Measurements from ENCODE around the gene PRR33. TPM values are rescaled to one million over a fixed set of nuclear protein-coding genes. Genes with fewer than 3 reads are reported as not detected.

Gene PRR33
- total RNA-seq, 1 donor from 2014 or later, result not detected

DNA sequence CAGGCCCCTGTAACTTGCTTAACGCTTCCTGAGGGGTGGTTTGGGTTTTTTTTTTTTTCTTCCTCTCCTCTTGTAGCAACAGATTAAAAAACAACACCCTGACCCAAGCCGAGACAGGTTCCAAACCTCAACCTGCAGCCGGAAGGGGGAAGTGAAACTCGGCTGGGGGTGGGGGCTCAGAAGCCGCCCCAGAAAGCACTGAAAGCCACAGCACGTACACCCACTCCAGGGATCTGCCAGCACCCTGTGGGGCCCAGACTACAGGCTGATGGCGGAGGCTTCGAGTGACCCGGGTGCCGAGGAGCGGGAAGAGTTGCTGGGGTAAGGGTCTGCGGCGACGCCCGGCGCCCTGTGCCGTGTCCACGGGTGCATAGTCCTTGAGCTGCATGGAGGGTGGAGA is 38.8 kb downstream of the PRR33 start, which contains the start of gene LSP1:
TSS of gene LSP1 (plus strand) at position 208 of the 400 bp plus-strand sequence. CDS start at position 269, 61 bp downstream.
- DNase-seq (ENCODE audit: low spot score), result no peak

DNA sequence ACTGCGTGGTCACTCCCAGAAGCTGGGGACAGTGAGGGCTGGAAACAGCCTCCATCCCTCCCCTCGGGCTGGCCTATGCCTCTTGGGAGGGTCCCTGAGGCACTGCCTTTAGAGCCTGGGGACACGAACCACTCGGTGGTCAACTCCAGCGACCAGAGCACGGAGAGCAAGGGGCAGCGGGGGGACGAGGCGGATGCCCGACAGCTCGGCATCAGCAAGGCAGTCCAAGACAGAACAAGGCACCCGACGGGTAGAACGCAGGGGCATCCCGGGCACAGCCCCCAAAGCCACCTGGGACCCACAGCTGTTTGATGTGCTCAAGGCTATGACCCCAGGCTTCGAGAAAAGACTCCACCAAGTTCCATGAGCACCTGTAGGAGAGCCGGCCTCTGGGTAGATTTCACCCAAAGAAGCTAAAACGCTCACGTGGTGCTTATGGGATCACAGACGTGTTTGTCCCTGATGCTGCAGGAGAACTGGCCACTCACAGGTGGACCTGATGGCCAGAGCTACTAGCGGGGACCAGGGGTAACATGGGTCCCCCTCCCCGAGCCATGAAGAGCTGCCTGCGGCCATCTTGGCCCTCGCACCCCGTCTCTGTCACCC is 39.3 kb downstream of the PRR33 start:
- no peak for DNase-seq (ENCODE audit: low spot score)

DNA sequence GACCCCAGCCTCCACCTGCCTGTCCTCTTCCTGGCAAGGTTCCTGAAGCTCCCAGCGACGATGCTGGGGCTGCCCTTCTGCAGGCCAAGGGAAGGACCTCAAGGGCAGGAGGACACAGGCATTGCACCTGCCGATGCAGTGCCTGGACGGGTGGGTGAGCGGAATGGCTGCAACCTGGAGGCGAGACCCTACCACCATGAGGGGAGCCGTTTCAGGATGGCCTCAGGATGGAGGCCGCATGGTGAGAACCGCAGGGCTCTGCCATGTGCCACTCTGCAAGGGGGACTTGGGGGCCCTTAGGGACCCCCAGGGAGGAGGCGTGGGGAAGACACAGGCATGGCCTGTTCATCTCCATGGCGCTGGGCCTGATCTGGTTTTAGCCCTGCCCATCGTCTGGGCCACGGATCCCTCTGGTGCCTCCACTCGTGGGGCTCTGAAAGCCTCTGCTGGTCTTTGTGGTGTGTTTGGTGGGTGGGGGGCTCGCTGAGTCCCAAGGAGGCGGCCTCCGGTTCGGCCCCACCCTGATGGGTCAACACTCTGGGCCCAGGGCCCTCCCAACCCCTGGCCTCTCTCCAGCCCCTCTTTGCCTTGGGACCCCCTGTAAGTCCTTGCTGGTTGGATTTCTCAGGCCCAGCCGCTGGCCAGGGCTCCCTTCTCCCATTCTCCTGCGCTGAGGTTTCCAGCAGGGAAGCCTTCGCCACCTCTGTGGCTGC is 40.1 kb downstream of the PRR33 start:
- DNase-seq (ENCODE audit: low spot score), result no peak

DNA sequence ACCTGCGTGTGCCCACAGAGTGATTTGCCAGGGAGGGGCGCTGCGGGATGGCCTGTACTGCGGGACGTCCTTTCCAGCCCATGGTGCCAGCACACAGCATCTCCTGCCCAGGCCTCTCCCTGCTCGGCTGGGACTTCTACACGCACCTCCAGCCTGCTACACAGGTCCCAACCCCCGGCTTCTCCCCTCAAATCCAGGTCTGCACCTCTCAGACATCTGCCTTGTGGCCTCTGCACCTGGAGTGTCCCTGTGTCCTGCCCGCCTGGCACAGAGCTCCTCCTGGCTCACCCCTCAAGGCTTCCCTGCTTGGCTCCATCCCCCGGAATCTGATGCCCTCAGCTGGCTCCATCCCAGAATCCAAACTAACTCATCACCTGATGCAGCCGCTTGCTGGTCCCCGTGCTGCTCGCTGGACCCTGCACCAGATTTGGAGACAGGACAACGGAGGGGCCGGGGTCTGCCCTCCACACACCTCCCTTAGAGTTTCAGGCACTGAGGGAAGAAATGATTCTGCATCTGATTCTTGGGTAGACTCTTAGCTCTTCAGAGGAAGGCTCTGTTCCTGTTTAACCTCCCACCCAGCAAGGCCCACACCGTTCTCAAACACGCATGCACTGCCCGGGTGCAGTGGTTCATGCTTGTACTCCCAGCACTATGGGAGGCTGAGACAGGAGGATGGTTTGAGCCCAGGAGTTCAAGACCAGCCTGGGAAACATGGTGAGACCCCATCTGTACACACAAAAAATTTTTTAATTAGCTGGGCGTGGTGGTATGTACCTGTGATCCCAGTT is 42.9 kb downstream of the PRR33 start:
- no peak for DNase-seq (ENCODE audit: low spot score)

DNA sequence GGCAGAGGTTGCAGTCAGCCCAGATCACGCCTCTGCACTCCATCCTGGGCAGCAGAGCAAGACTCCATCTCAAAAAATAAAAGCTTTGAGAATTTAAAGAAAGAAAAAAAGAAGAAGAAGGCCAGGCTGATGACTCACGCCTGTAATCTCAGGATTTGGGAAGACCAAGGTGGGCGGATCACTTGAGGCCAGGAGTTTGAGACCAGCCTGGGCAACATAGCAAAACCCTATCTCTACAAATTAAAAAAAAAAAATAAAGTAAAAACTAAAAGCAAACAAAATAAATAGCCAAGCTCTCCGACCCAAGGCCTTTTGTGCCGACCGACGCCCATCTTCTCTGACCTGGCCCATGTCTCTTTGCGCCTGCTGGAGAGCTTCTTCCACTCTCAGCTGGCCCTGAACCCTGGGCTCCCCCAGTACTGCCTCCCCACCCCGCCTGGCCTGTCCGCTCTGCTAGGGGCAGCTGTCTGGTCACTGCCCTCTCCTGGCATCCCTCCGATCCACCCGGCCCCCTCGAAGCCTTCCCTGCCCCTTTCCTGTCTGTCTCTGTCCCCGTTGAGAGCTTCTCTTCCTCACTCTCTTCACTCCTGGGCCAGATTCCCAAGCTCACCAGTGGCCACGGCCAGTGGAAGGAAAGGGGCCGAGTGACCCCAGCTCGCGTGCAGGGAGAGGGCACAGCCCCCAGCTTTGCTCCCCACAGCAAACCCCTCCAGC is 43.6 kb downstream of the PRR33 start:
- DNase-seq (ENCODE audit: low spot score), result no peak

DNA sequence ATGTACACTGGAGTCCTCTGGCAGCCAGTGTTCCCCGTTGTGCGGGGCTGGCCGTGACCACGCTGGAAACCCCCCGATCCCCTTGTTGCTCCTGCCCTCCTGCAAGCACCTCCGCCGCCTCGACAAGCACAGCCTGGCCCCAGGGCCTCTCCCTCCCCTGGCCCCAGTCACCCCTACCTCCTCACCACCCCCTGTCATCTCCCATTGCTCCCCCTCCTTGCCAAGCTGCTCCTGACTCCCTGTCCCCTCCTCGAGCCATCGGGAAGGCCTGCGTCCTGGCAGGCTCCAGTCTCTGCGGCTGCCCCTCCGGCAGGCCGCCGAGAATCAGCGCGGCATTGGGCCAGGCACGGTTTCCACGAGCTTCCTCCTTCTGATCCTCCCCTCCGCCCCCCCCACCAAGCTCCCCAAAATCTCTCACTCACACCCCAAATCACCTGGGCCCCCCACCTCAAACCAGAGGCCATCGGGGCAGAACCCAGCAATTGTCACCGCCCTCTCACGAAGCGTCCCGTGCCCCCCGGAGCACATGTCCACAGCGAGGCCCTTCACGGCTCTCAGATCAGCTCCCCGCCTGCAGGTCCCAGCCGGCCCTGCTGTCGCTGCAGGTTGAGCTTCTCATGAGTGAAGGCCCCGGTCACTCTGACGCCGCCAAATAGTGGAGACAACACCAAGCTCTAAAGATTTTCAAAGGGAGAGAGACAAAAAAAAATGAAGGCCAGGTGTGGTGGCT is 44.5 kb downstream of the PRR33 start:
- DNase-seq (ENCODE audit: low spot score), result no peak

DNA sequence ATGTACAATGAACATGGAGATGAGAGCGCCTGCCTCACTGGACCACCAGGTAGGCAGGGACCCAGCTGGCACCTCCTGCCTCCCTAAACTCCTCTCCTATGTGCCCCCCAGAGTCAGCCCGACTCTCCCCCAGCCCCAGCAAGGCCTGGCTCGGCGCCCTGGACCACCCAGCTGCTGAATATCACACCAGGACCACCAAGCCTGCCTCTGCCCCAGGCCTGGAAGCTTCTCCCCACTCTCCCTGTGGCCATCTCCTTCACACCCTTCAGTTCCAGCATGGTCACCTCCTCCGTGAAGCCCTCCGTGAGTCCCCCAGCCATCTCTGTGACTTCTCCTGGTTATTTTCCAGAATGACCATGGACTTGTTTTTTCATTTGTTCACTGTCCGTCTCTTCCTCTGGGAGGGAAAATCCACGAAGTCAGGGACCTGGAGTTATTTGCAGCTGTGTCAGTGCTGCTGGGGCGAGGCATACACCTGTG is 45.2 kb downstream of the PRR33 start:
- no peak for DNase-seq (ENCODE audit: low spot score)

DNA sequence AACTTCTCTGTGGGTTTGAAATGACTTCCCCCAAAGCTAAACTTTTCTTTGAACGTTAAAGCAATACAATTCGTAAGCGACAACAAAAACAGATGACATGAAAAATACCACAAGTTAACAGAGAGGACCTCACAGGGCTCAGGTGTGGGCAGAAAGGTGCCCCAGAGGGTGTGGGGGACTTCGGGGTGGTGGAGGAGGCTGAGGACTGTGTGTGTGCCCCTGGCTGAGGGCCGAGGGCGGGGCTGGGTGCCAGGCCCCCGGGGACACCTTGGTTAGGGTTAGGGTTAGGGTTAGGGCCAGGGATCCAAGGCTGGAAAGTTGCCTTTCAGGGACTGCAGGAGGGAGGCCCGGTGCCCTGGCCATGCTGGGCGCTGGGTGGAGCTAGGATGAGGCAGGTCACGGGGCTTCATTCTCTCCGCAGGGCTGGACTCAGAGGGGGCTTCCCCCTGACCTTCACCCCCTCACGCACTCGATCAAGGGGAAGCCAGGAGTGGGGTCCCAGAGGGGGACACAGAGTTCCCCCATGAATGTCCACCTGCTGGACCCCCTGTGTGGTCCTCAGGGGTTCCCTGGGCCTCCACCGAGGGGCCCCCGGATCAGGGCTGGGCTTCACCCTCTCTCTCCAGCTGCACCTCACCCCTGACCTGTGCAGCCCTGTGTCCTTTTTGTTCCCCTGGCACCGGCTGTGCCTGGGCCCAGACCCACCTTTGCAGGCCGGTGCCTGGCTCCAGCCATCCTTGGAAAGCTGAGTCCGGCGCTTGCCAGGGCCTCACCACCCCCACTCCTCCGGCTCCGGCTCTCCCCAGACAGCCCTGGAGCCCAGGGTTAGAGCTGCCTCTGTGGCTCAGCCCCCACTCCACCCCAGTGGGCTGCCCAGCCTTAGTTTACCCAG is 45.9 kb downstream of the PRR33 start:
- no peak for DNase-seq (ENCODE audit: low spot score)

DNA sequence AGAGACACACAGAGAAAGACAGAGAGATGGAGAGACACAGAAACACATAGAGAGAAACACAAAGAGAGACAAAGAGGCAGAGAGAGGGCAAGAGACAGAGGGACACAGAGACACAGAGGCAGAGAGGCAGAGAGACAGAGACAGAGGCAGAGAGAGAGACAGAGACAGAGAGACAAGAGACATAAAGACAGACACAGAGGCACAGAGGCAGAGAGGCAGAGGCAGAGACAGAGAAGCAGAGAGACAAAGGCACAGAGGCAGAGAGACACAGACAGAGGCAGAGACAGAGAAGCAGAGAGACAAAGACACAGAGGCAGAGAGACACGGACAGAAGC is 46.6 kb downstream of the PRR33 start:
- no peak for DNase-seq (ENCODE audit: low spot score)

DNA sequence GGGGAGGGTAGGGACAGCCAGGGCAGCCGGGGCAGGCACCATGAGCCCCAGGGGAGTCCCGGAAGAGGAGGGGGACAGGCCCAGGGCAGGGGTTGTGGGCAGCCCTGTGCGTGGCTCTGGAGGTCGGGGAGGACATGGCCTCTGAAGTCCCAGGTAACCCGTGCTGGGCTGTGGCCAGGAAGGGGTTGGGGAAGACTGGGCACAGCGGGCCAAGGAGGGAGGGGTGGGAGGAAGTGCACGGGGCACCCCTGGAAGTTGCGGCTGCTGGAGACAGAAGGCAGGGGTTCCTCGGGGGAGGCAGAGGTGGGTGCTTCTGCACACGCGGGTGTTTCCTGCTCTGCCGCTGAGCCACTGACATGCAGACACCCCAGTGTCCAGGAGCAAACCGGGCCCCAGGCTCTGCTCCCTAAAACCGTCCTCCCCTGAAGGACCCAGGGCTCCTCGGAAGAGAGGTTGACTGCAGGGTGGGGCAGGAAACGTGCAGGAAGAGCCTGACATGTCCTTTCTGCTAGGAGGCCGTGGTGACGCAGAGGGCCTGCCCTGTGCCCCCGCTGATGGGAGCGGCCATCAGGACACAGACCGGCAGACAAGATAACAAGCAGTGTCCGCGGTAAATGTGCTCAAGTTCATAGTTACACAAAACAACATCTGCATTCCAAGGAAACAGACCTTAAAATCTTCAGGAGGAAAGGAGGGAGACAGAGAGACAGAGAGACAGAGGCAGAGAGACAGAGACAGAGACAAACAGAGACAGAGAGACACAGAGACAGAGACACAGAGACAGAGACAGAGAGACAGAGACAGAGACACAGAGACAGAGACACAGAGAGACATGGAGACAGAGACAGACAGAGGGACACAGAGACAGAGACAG is 47.2 kb downstream of the PRR33 start:
- DNase-seq (ENCODE audit: low spot score), result no peak

DNA sequence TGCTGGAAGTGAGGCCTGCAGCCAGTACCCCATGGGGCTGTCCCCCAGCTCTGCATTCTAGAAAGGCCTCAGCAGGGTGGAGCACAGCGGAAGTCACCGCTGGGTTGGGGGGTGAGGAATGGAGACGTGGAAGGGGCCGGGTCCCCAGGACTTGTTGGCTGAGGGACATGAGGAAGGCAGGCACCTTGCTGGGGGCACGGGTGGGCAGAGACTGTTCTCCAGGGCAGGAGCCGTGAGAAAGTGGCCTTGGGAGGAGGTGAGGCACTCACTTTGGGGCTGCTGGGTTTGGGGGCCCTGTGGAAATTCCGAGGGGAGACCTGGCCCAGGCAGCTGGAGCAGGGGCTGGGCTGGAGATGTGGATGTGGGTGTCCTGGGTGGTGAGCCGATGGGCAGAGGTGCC is 47.9 kb downstream of the PRR33 start:
- DNase-seq (ENCODE audit: low spot score), result no peak

DNA sequence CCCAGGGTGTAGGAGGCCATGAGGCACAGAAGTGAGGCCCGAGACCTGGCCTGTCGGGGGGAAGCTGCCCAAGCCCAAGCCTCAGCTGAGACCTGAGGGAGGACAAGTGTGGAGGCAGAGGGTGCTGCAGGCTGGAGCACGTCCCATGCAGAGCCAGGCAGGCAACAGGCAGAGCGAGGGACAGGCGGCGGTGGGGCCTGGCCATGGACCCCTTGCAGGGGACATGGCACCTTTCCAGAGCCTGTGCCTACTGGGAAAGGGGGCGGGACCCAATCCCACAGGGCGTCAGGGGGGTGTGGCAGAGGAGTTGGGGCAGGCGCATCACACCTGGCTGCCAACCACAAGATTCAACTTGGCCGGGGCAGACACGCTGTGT is 48.6 kb downstream of the PRR33 start:
- DNase-seq (ENCODE audit: low spot score), result no peak

DNA sequence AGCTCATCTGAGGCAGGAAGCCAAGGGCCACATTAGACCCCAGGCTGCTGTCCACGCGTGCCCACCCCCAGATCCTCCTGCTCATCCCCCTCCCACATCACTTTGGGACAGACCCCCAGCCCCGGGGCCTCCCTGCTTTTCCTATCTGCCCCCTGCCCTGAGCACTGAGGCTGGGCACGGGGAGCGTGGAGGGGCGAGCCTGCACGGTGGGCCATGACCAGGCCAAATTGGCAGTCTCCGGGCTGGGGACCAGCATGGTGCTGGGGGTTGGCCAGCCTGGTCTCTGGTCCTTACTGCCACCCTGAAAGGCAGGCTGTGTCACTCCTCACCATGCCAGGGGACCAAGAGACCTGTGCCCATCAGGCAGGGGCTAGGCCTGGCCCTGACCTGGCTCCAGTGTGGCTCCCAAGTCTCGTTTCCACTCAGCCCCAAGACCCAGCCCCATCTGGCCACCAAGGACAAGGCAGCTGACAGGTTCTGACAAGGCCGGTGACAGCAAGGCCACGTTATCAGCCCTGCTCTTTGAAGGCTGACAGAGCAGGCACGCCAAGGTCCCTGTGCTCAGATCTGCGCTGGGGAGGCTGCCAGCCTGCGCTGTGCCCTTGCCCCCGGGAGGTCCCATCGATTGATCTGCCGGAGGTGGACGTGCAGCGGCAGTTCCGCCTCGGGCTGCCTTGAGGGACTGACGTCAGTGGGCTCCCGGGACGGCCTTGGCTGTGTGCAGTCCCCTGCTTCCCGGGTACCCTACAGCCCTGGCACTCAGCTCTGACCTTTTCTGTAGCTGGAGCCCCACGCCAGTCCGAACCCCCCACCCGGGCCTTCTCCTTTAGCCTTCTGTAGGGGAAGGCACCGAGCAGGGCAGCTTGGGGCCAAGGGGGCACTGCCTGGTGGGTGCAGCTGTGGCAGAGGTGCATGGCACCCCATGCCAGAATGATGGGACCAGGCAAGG is 49.3 kb downstream of the PRR33 start:
- no peak for DNase-seq (ENCODE audit: low spot score)

DNA sequence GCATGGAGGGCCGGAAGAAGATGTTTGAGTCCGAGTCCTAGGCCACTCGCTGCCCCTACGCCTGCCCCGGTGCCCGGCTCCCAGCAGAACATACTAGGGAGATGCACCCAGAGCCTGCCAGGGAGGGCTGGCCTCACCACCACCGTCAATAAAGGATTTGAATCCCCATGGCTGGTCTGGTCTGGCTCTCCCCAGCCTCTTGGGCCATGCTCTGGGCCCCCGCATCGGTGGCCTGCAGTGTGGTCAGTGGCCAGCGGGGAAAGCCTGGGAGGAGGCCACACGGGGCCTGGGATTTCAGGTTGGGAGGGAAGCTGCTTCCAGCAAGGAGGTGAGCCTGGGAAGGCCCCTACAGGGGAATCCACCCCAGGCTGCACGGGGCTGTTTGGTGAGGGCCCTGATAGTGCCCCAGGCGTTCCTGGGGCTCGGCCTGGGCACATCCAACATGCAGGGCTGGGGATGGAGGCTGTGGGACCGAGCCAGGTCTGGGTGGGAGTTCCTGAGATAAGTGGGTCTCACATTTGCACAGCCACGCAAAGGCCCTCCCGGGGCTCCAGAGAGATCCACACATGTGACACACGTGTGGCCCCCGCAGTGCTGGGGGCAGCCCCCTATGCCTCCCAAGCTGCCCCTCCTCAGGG is 50.1 kb downstream of the PRR33 start:
- no peak for DNase-seq (ENCODE audit: low spot score)

DNA sequence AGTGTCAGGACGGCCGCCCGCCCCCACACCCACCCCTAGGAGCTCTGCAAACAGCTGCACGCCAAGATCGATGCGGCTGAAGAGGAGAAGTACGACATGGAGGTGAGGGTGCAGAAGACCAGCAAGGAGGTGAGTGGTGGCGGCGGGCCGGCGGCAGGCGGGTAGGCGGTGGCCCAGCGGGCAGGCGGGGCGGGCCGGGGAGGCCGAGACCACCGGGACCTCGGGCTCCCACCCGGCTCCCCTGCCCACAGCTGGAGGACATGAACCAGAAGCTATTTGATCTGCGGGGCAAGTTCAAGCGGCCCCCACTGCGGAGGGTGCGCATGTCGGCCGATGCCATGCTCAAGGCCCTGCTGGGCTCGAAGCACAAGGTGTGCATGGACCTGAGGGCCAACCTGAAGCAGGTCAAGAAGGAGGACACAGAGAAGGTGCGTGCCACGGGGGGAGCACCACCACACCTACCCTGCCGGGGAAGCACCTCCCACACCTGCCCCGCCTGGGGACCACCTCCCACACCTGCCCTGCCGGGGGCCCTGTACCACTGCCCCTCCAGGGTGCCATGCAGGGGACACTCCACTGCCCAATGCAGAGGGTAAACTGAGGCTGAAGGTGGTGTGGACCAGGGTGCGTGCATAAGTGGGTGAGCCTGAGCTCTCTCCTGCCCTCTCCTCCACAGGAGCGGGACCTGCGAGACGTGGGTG is 50.8 kb downstream of the PRR33 start:
- no peak for DNase-seq (ENCODE audit: low spot score)

DNA sequence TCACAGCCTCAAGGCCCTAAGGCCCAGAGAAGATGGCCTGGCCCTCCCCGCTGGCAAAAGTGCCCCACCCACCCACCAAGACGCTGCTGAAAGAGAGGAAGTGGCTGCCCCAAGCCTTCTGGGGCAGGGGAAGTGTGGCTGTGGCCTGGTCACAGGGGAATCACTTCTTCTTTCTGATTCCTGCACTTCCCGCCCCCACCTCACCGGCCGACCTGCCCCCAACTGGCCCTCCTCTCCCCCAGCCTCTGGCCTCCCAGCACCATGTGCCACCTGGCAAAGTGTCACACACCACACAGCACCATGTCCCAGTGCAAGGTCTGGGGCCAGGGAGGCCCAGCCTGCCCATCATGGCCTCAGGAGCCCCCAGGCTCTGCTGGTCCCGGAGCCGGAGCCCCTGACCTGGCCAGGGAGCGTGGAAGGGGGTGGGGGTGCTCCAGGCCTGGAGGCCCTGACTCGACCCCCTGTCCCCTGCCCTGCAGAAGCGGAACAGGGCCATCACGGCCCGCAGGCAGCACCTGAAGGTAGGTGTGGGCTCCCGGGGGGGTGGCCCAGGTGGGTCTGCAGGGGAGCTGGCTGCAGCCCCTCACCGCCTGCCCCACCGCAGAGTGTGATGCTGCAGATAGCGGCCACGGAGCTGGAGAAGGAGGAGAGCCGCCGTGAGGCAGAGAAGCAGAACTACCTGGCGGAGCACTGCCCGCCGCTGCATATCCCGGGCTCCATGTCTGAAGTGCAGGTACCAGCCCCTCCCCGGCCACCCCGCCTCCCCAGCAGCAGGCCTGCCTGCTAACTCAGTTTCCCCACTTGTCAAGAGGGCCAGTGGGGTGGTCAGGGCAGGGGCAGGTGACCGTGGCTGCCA is 51.5 kb downstream of the PRR33 start:
- no peak for DNase-seq (ENCODE audit: low spot score)

Measured in mesenteric fat pad (tissue), 1 donor.